Left ventricle myocardium inferior (tissue), 1 donor: Measurements from ENCODE around the gene CDH22. TPM values are rescaled to one million over a fixed set of nuclear protein-coding genes. Genes with fewer than 3 reads are reported as not detected.

Source experiments
- DNase-seq: peaks from one replicate; pipeline ENCODE4 v3.0.0-alpha.2; 2020
- H3K27ac ChIP-seq: fragments of 200-600 bp; replicated peaks from 2 replicates; pipeline ENCODE4 v1.8.0; 2021
- H3K27me3 ChIP-seq: fragments of 200-600 bp; 2 replicates; pipeline ENCODE4 v1.8.0; 2021; ENCODE audit warnings: low read depth
- H3K36me3 ChIP-seq: fragments of 200-600 bp; 2 replicates; pipeline ENCODE4 v1.8.0; 2021
- H3K4me1 ChIP-seq: fragments of 200-600 bp; 2 replicates; pipeline ENCODE4 v1.8.0; 2021
- H3K4me3 ChIP-seq: fragments of 200-600 bp; 2 replicates; pipeline ENCODE4 v1.8.0; 2021; ENCODE audit warnings: mild to moderate bottlenecking, moderate library complexity
- H3K9me3 ChIP-seq: fragments of 200-600 bp; replicated peaks from 2 replicates; pipeline ENCODE4 v1.8.0; 2021
- CTCF ChIP-seq: fragments of 200-600 bp; IDR thresholded peaks from 2 replicates; pipeline ENCODE4 v1.8.0; 2021; ENCODE audit warnings: antibody characterized with exemption, mild to moderate bottlenecking, borderline replicate concordance
- intact Hi-C: fragments of 100-400 bp; cut with micrococcal nuclease; formaldehyde crosslinking; loops from one replicate; pipeline ENCODE4 v1.11.0; 2022
- total RNA-seq: library from RNA; stranded (reverse); fragmentation: NEBNext Ultra II Directional; extraction: Animal tissue kit (Norgen Biotek cat#: 25700); gene quantifications from one replicate; pipeline ENCODE4 v1.2.1, GENCODE V29; 2021
- donor health status: DM: no; HTN: yes; CAD: no; lungs with severe emphysema.

CDH22 gene
- total RNA-seq, 1 donor from 2014 or later: 2.3 TPM

GRCh38 chr20:46206025-46206424 lies 102.3 kb downstream of the CDH22 start:
- no peaks in the 10 kb centered on the region for H3K36me3 ChIP-seq
- H3K4me3 ChIP-seq: no peak overlapping the region
- intact Hi-C loops: no loop called here
- peaks cover 39% of the 10 kb centered on the region for H3K4me1 ChIP-seq
- H3K27me3 ChIP-seq: peaks cover 58% of the 10 kb centered on the region
- no peaks in the 10 kb centered on the region for H3K9me3 ChIP-seq
- peak; percentile 36 for DNase-seq
- no peak for TF ChIP-seq CTCF
- H3K27ac ChIP-seq: peak overlapping the region; percentile 71

- DNase-seq: no peak
- H3K27ac ChIP-seq: no peak overlapping the region
- H3K4me3 ChIP-seq: no peak overlapping the region
- intact Hi-C loops: no loop called here
- no peaks in the 10 kb centered on the region for H3K9me3 ChIP-seq
- no peak for TF ChIP-seq CTCF
- H3K4me1 ChIP-seq: peaks cover 44% of the 10 kb centered on the region
- no peaks in the 10 kb centered on the region for H3K36me3 ChIP-seq
- peaks cover 58% of the 10 kb centered on the region for H3K27me3 ChIP-seq
These were observed 102.9 kb downstream of the CDH22 start for GRCh38 chr20:46205349-46205748.

GRCh38 chr20:46204594-46205186 lies 103.6 kb downstream of the CDH22 start:
- Histone ChIP-seq H3K9me3 (no peaks in the 10 kb centered on the region), H3K36me3 (no peaks in the 10 kb centered on the region), H3K27ac (no peak overlapping the region), H3K4me1 (peaks cover 40% of the 10 kb centered on the region), H3K4me3 (no peak overlapping the region), H3K27me3 (peaks cover 58% of the 10 kb centered on the region)
- DNase-seq: no peak
- intact Hi-C loops: no loop called here
- no peak for TF ChIP-seq CTCF

- Histone ChIP-seq H3K27ac (no peak overlapping the region), H3K4me3 (no peak overlapping the region), H3K4me1 (peaks cover 40% of the 10 kb centered on the region), H3K36me3 (no peaks in the 10 kb centered on the region), H3K9me3 (no peaks in the 10 kb centered on the region), H3K27me3 (peaks cover 58% of the 10 kb centered on the region)
- no peak for DNase-seq
- intact Hi-C loops: no loop called here
- no peak for TF ChIP-seq CTCF
These were observed 104.8 kb downstream of the CDH22 start for GRCh38 chr20:46203510-46203837.

- intact Hi-C loops: no loop called here
- Histone ChIP-seq H3K36me3 (no peaks in the 10 kb centered on the region), H3K9me3 (no peaks in the 10 kb centered on the region), H3K4me1 (peaks cover 39% of the 10 kb centered on the region), H3K27me3 (peaks cover 60% of the 10 kb centered on the region), H3K27ac (no peak overlapping the region), H3K4me3 (no peak overlapping the region)
- DNase-seq: peak; percentile 29
- no peak for TF ChIP-seq CTCF
These were observed 105.4 kb downstream of the CDH22 start for GRCh38 chr20:46202766-46203509.
